OCI-LY1 (cell line): ENCODE measurements around the gene CD300LB.

Experiments
- H2AFZ ChIP-seq: fragments of 200-600 bp; sonication (generic), shearing (Covaris generic); 2 replicates; pipeline ENCODE4 v1.6.0; 2014; ENCODE audit warnings: antibody characterized with exemption, mild to moderate bottlenecking, low read length
- H3F3A ChIP-seq: fragments of 200-600 bp; sonication (generic), shearing (Covaris generic); 2 replicates; pipeline ENCODE4 v1.6.0; 2014; ENCODE audit warnings: mild to moderate bottlenecking, antibody characterized with exemption, low read length, moderate library complexity; ENCODE audit not compliant: insufficient read depth
- H3K27ac ChIP-seq: fragments of 200-600 bp; sonication (generic); 2 replicates; pipeline ENCODE4 v1.5.1; 2014; ENCODE audit warnings: low read length, mixed run types, mild to moderate bottlenecking, low read depth; ENCODE audit not compliant: poor library complexity, severe bottlenecking
- H3K27me3 ChIP-seq: fragments of 200-600 bp; sonication (generic); 2 replicates; pipeline ENCODE4 v1.6.0; 2014; ENCODE audit warnings: antibody characterized with exemption, mild to moderate bottlenecking, low read length, moderate library complexity; ENCODE audit not compliant: insufficient read depth
- H3K36me3 ChIP-seq: fragments of 200-600 bp; sonication (generic); 2 replicates; pipeline ENCODE4 v1.6.1; 2014; ENCODE audit warnings: mild to moderate bottlenecking, antibody characterized with exemption, low read length, moderate library complexity, mixed read lengths; ENCODE audit not compliant: insufficient read depth
- H3K4me1 ChIP-seq: fragments of 200-600 bp; sonication (generic); 2 replicates; pipeline ENCODE4 v1.5.1; 2014; ENCODE audit warnings: mild to moderate bottlenecking, low read length, moderate library complexity; ENCODE audit not compliant: insufficient read depth, severe bottlenecking
- H3K4me2 ChIP-seq: fragments of 200-600 bp; sonication (generic), shearing (Covaris generic); 2 replicates; pipeline ENCODE4 v1.6.1; 2014; ENCODE audit warnings: low read length
- H3K4me3 ChIP-seq: fragments of 200-600 bp; sonication (generic); 2 replicates; pipeline ENCODE4 v1.5.1; 2014; ENCODE audit warnings: low read length, low read depth, mild to moderate bottlenecking, mixed read lengths; ENCODE audit not compliant: poor library complexity, severe bottlenecking
- H3K79me2 ChIP-seq: fragments of 200-600 bp; shearing (Covaris generic); 2 replicates; pipeline ENCODE4 v1.6.1; 2016; ENCODE audit warnings: mixed run types, low read length, mixed read lengths; ENCODE audit not compliant: insufficient read depth
- H3K9ac ChIP-seq: fragments of 200-600 bp; sonication (generic), shearing (Covaris generic); 2 replicates; pipeline ENCODE4 v1.6.1; 2014; ENCODE audit warnings: mild to moderate bottlenecking, low read length, mixed read lengths
- H3K9me2 ChIP-seq: fragments of 200-600 bp; sonication (generic), shearing (Covaris generic); 2 replicates; pipeline ENCODE4 v1.6.1; 2014; ENCODE audit warnings: low read depth, mild to moderate bottlenecking, low read length, mixed read lengths
- H3K9me3 ChIP-seq: fragments of 200-600 bp; shearing (Covaris generic); 2 replicates; pipeline ENCODE4 v1.6.1; 2014; ENCODE audit warnings: low read length, mixed read lengths
- H4K20me1 ChIP-seq: fragments of 200-600 bp; sonication (generic), shearing (Covaris generic); 2 replicates; pipeline ENCODE4 v1.6.0; 2016; ENCODE audit warnings: mild to moderate bottlenecking, low read length; ENCODE audit not compliant: insufficient read depth
- CTCF ChIP-seq: fragments of 200-600 bp; sonication (generic), shearing (Covaris generic); IDR thresholded peaks from 2 replicates; pipeline ENCODE4 v1.5.1; 2017; ENCODE audit warnings: mild to moderate bottlenecking, antibody characterized with exemption, low read length, moderate library complexity, mixed read lengths
- EZH2 ChIP-seq: fragments of 200-600 bp; sonication (generic), shearing (Covaris generic); IDR thresholded peaks from 2 replicates; pipeline ENCODE4 v1.8.0; 2017; ENCODE audit warnings: borderline replicate concordance, mixed run types, mild to moderate bottlenecking, antibody characterized with exemption, low read length, moderate library complexity, mixed read lengths

The CD300LB gene

GRCh38 chr17:74536890-74537289 lies 5.6 kb upstream of the CD300LB start:
- no peak overlapping the region for H3K4me2 ChIP-seq
- H3K36me3 ChIP-seq, result no peaks in the 10 kb centered on the region; the same call in 1 of the 2 replicates
- no peak overlapping the region for H3K4me3 ChIP-seq
- H3F3A ChIP-seq, result no peaks in the 10 kb centered on the region
- no peak overlapping the region for H2AFZ ChIP-seq
- no peaks in the 10 kb centered on the region for H3K9me2 ChIP-seq
- no peaks in the 10 kb centered on the region for H3K9me3 ChIP-seq
- H3K27ac ChIP-seq, result no peak overlapping the region
- TF ChIP-seq EZH2 (no peak), CTCF (no peak)
- H3K9ac ChIP-seq, result no peak overlapping the region
- 0 out of 2 replicates have a peak, but pooled peaks cover 4% of the 10 kb centered on the region for H3K27me3 ChIP-seq
- H3K4me1 ChIP-seq, result no peaks in the 10 kb centered on the region
- H4K20me1 ChIP-seq, result no peaks in the 10 kb centered on the region
- no peaks in the 10 kb centered on the region for H3K79me2 ChIP-seq

- no peaks in the 10 kb centered on the region for H4K20me1 ChIP-seq
- no peak overlapping the region for H2AFZ ChIP-seq
- no peaks in the 10 kb centered on the region; the same call in 1 of the 2 replicates for H3K36me3 ChIP-seq
- no peaks in the 10 kb centered on the region for H3F3A ChIP-seq
- no peak overlapping the region for H3K4me2 ChIP-seq
- TF ChIP-seq EZH2, result no peak
- no peak for TF ChIP-seq CTCF
- no peaks in the 10 kb centered on the region for H3K9me3 ChIP-seq
- no peaks in the 10 kb centered on the region for H3K79me2 ChIP-seq
- H3K4me1 ChIP-seq, result no peaks in the 10 kb centered on the region
- 0 out of 2 replicates have a peak, but pooled peaks cover 4% of the 10 kb centered on the region for H3K27me3 ChIP-seq
- no peak overlapping the region for H3K27ac ChIP-seq
- H3K9ac ChIP-seq, result no peak overlapping the region
- no peaks in the 10 kb centered on the region for H3K9me2 ChIP-seq
- no peak overlapping the region for H3K4me3 ChIP-seq
These were observed 840 bp upstream of the CD300LB start for GRCh38 chr17:74532115-74532514.

- no peaks in the 10 kb centered on the region for H3K4me1 ChIP-seq
These were observed 484 bp downstream of the CD300LB start for GRCh38 chr17:74530831-74531150.

More at GRCh38 chr17:74530831-74531150, 484 bp downstream of the CD300LB start:
- Histone ChIP-seq H3F3A (no peaks in the 10 kb centered on the region), H3K27ac (no peak overlapping the region), H3K9me2 (no peaks in the 10 kb centered on the region), H4K20me1 (no peaks in the 10 kb centered on the region), H3K79me2 (no peaks in the 10 kb centered on the region), H3K9ac (no peak overlapping the region), H3K4me3 (no peak overlapping the region), H3K36me3 (no peaks in the 10 kb centered on the region; the same call in 1 of the 2 replicates), H2AFZ (no peak overlapping the region), H3K4me2 (no peak overlapping the region), H3K9me3 (no peaks in the 10 kb centered on the region), H3K27me3 (0 out of 2 replicates have a peak, but pooled peaks cover 4% of the 10 kb centered on the region)
- TF ChIP-seq EZH2 (no peak), CTCF (no peak)
